ENCODE data around the gene COX4I2. TPM values are rescaled to one million over a fixed set of nuclear protein-coding genes. Genes with fewer than 3 reads are reported as not detected.

Gene COX4I2
- total and polyA plus RNA-seq, 2 of the 8 experiments (the other 6 are each of a cell fraction or from before 2014, with no cell fraction given) = 0.26 TPM; not detected in 1

DNA sequence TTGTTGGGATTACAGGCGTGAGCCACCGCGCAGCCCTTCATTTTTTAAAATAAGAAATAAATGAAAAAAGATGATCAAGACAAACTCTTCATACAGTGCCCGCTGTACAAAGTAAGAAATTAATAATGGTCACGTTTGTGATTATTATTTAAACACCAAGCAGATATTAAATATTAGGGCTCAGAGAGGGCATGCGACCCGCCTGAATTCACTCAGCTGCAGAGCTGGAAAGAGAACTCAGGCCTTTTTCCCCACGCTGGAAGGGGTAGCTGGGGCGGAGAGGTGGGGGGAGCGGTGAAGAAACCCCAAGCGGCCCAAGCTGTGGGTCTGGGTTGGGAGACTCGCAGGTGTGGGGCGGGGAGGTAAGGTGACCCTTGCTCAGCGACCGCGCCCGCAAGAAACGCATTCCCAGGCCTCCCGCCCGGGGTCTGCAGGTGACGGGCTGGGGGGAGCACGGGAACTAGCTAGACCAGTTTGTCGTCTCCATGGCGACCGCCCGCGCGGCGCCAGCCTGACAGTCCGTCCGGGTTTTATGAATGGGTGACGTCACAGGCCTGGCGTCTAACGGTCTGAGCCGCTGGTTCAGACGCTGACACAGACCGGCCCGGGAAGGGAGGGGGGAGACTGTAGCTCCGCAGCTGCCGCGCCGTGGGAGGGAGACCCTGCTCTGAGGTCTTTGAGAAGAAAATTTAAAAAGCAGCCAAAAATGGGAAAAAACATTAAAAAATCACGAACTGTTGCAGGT lies 33.7 kb upstream of the COX4I2 start (continued):
- TF ChIP-seq GTF2F1 (IDR thresholded peaks at IDR 0.05; ENCODE audit: borderline replicate concordance, low read depth, low read length) = no peak
- no peak for TF ChIP-seq CHD1 (IDR thresholded peaks at IDR 0.05; ENCODE audit: low read depth, low read length)
- TF ChIP-seq TAF7 (optimal IDR thresholded peaks at IDR 0.05; ENCODE audit: borderline replicate concordance, low read depth, low read length) = peak; percentile 26
- no peak for TF ChIP-seq KDM4A (IDR thresholded peaks at IDR 0.05; ENCODE audit: low read depth, low read length, severe bottlenecking)
- TF ChIP-seq SP2 (IDR thresholded peaks at IDR 0.05; ENCODE audit: low read length) = no peak
- TF ChIP-seq CBX5 (IDR thresholded peaks at IDR 0.05; ENCODE audit: low read depth, low read length) = no peak
- TF ChIP-seq RNF2 (IDR thresholded peaks at IDR 0.05; ENCODE audit: borderline replicate concordance, low read depth, low read length, missing control alignments, poor library complexity, severe bottlenecking) = no peak
- no peak for TF ChIP-seq MAFK (IDR thresholded peaks at IDR 0.05; ENCODE audit: low read depth, low read length)
- TF ChIP-seq HDAC2 (IDR thresholded peaks at IDR 0.05; ENCODE audit: borderline replicate concordance in 1 of 2, low read depth in 2 of 2, low read length in 2 of 2) = peak; percentile 25 to 66; a peak in 3 of 4 replicates
- TF ChIP-seq, protein P1, sequence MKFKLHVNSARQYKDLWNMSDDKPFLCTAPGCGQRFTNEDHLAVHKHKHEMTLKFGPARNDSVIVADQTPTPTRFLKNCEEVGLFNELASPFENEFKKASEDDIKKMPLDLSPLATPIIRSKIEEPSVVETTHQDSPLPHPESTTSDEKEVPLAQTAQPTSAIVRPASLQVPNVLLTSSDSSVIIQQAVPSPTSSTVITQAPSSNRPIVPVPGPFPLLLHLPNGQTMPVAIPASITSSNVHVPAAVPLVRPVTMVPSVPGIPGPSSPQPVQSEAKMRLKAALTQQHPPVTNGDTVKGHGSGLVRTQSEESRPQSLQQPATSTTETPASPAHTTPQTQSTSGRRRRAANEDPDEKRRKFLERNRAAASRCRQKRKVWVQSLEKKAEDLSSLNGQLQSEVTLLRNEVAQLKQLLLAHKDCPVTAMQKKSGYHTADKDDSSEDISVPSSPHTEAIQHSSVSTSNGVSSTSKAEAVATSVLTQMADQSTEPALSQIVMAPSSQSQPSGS (IDR thresholded peaks at IDR 0.05; ENCODE audit: low read length) = peak; percentile 95
- TF ChIP-seq EZH2 (IDR thresholded peaks at IDR 0.05; ENCODE audit: low read depth, low read length, severe bottlenecking) = no peak
- peak; percentile 85 for TF ChIP-seq RBBP5 (IDR thresholded peaks at IDR 0.05; ENCODE audit: borderline replicate concordance, low read depth, low read length)
- TF ChIP-seq ZNF274 (IDR thresholded peaks at IDR 0.05; ENCODE audit: borderline replicate concordance, extremely low read depth, low read length) = no peak
- no peak for TF ChIP-seq CBX8 (IDR thresholded peaks at IDR 0.05; ENCODE audit: borderline replicate concordance, low read depth, low read length)
- TF ChIP-seq SP1 (IDR thresholded peaks at IDR 0.05; ENCODE audit: low read depth, low read length) = peak; percentile 94
- no peak for TF ChIP-seq SIX5 (IDR thresholded peaks at IDR 0.05; ENCODE audit: low read depth, low read length)
- TF ChIP-seq ASH2L (IDR thresholded peaks at IDR 0.05; ENCODE audit: low read length) = no peak
- 0 out of 2 replicates have a peak, but pooled peaks have one; percentile 24 for TF ChIP-seq POU5F1 (IDR thresholded peaks at IDR 0.05; ENCODE audit: low read depth, low read length)
- no peak for TF ChIP-seq KDM5A (IDR thresholded peaks at IDR 0.05; ENCODE audit: low read length)
- TF ChIP-seq RAD21 (IDR thresholded peaks at IDR 0.05 in 1 of 2, conservative IDR thresholded peaks at IDR 0.05 in 1 of 2; ENCODE audit: low read depth in 2 of 2, low read length in 2 of 2) = peak in 1 of 2 experiments; percentile 12; a peak in 1 of 4 replicates
- TF ChIP-seq, protein P2, sequence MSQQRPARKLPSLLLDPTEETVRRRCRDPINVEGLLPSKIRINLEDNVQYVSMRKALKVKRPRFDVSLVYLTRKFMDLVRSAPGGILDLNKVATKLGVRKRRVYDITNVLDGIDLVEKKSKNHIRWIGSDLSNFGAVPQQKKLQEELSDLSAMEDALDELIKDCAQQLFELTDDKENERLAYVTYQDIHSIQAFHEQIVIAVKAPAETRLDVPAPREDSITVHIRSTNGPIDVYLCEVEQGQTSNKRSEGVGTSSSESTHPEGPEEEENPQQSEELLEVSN (IDR thresholded peaks at IDR 0.05) = no peak

Measured in H1 (cell line).